Measurements from ENCODE around the gene RPL36A. TPM values are rescaled to one million over a fixed set of nuclear protein-coding genes. Genes with fewer than 3 reads are reported as not detected.

The RPL36A gene
- total RNA-seq, 1 donor from 2014 or later = 110 TPM

DNA sequence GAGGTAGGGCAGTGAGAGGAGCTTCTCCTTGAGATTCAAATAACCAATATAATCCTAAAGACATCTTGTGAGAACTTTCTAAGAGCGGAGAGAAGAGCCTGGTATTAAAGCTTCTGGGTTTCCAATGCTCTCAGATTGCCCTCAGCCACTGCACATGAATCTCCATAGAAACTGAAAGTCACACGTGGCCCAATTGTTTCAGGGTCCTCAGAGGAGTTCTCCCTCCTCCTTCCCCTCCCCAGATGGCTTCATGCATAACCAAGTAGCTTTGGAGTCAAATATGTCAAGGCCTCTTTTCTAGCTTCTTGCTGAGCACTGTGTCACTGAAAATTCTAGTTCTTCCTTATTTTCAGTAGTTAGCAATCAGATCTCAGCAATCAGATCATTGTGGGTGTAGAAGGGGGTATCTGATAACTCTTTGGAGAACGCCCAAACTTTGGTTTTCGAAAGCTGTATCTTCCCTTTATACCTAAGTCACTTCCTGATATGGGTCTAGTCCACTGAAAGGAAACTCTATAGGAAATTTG is 7.1 kb upstream of the RPL36A start:
- TF ChIP-seq, protein P1, sequence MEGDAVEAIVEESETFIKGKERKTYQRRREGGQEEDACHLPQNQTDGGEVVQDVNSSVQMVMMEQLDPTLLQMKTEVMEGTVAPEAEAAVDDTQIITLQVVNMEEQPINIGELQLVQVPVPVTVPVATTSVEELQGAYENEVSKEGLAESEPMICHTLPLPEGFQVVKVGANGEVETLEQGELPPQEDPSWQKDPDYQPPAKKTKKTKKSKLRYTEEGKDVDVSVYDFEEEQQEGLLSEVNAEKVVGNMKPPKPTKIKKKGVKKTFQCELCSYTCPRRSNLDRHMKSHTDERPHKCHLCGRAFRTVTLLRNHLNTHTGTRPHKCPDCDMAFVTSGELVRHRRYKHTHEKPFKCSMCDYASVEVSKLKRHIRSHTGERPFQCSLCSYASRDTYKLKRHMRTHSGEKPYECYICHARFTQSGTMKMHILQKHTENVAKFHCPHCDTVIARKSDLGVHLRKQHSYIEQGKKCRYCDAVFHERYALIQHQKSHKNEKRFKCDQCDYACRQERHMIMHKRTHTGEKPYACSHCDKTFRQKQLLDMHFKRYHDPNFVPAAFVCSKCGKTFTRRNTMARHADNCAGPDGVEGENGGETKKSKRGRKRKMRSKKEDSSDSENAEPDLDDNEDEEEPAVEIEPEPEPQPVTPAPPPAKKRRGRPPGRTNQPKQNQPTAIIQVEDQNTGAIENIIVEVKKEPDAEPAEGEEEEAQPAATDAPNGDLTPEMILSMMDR (IDR thresholded peaks at IDR 0.05) = no peak
- Mint-ChIP-seq H3K4me3 (ENCODE audit: unreplicated experiment) (no peak overlapping the region), H3K27ac (ENCODE audit: unreplicated experiment) (no peak overlapping the region), H3K36me3 (ENCODE audit: low read depth) (no peaks in the 10 kb centered on the region), H3K27me3 (ENCODE audit: low read depth) (no peaks in the 10 kb centered on the region), H3K4me1 (ENCODE audit: low read depth) (no peaks in the 10 kb centered on the region), H3K9me3 (ENCODE audit: low read depth) (peaks cover 3% of the 10 kb centered on the region)
- no peak for DNase-seq (ENCODE audit: low spot score)

DNA sequence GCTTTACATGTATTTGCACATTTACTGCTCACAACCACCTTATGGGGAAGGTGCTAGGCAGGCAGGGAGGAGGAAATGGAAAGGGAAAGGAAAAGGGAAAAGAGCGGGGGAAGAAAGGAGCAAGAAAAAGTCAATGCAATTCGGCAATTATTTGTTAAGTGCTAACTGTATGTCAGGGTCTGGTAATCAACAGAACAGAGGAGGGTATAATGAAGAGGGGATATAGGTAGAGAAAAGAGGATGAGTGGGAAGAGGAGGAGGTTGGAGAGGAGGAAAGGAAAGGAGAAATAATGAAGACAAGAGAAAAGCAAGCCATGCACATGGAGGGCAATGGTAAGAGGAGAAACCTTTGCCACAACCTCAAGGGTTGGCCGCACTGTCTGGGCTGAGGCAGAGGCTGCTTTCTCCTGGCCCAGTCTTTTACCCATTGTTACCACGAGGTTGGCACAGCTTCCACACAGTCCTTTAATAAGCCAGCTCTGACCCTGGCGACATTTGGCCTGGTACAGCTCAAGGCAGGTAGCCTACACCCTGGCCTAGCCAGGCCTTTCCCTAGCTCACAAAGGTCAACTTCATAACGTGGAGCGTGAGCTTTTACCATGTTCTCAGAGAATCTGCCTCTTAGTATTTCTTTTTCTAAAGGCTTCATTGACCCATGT is 5.7 kb upstream of the RPL36A start:
- H3K27me3 Mint-ChIP-seq (ENCODE audit: low read depth) = no peaks in the 10 kb centered on the region
- no peak overlapping the region for H3K4me3 Mint-ChIP-seq (ENCODE audit: unreplicated experiment)
- no peaks in the 10 kb centered on the region for H3K9me3 Mint-ChIP-seq (ENCODE audit: low read depth)
- H3K4me1 Mint-ChIP-seq (ENCODE audit: low read depth) = no peaks in the 10 kb centered on the region
- no peaks in the 10 kb centered on the region for H3K36me3 Mint-ChIP-seq (ENCODE audit: low read depth)
- DNase-seq (ENCODE audit: low spot score) = no peak
- no peak overlapping the region for H3K27ac Mint-ChIP-seq (ENCODE audit: unreplicated experiment)
- TF ChIP-seq, protein P1 (IDR thresholded peaks at IDR 0.05) = no peak

DNA sequence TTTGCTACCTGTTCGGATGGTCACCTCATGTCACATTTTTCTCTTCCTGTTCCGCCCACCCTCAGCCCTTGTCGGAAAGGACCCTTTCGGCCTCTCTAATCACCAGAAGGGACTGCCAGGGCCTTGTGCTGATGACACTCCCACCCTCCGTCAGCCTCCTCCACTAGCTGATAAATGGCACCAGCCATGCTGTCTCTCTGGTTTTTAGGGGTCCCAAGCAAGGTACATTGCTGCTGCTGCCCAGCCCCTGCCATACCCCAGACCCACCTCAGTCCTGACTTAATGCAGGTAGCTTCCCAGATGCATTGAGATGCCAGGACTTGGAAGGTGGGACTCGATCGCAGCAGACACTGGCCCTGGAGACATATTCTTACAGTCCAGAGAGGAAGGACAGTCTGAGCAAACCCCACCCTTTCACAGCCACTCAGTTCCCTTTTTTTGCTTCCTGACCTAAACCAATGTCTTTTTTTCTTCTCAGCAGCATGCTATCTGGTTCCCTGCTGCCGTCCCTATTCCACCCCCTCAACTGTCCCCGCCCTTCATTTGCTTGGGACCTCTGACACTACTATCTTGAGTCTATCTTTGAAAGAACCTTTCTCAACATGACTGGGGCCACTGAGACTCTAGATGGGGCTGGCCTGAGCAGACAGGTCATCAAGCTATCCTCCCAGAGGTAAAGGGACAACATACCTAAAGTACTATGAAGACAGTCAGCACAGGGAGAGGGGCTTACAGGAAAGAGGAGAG is 4.8 kb upstream of the RPL36A start, which contains the start of gene BTK:
Gene BTK (minus strand): TSS at position 397 of the 747 bp plus-strand sequence. CDS start 10,907 bp downstream, outside the sequence.
- DNase-seq (ENCODE audit: low spot score) = no peak
- H3K27me3 Mint-ChIP-seq (ENCODE audit: low read depth) = no peaks in the 10 kb centered on the region
- TF ChIP-seq, protein P1 (IDR thresholded peaks at IDR 0.05) = no peak
- no peaks in the 10 kb centered on the region for H3K4me1 Mint-ChIP-seq (ENCODE audit: low read depth)
- H3K27ac Mint-ChIP-seq (ENCODE audit: unreplicated experiment) = no peak within 1 kb of the TSS
- H3K4me3 Mint-ChIP-seq (ENCODE audit: unreplicated experiment) = no peak within 1 kb of the TSS
- H3K36me3 Mint-ChIP-seq (ENCODE audit: low read depth) = no peaks in the 10 kb centered on the region
- no peaks in the 10 kb centered on the region for H3K9me3 Mint-ChIP-seq (ENCODE audit: low read depth)

DNA sequence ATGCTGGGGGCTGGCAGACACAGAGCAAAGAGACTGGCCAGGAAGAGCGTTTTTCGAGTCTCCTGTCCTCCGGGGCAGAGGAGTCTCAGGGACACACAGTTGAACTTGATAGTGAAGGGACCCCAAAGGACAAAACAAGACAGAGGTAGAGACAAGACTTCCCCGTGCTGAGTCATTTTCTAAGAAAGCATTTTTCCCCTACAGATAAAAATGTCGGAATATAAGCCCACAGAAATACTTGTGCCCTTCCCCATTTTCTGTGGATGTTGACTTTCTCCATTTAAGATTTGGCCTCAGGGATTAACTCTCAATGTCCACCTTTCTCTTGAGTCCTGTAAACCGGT is 4.3 kb upstream of the RPL36A start:
- TF ChIP-seq, protein P1 (IDR thresholded peaks at IDR 0.05) = no peak
- no peaks in the 10 kb centered on the region for H3K27me3 Mint-ChIP-seq (ENCODE audit: low read depth)
- H3K36me3 Mint-ChIP-seq (ENCODE audit: low read depth) = no peaks in the 10 kb centered on the region
- no peak overlapping the region for H3K4me3 Mint-ChIP-seq (ENCODE audit: unreplicated experiment)
- peaks cover 2% of the 10 kb centered on the region for H3K9me3 Mint-ChIP-seq (ENCODE audit: low read depth)
- DNase-seq (ENCODE audit: low spot score) = no peak
- H3K27ac Mint-ChIP-seq (ENCODE audit: unreplicated experiment) = no peak overlapping the region
- H3K4me1 Mint-ChIP-seq (ENCODE audit: low read depth) = peaks cover 4% of the 10 kb centered on the region

DNA sequence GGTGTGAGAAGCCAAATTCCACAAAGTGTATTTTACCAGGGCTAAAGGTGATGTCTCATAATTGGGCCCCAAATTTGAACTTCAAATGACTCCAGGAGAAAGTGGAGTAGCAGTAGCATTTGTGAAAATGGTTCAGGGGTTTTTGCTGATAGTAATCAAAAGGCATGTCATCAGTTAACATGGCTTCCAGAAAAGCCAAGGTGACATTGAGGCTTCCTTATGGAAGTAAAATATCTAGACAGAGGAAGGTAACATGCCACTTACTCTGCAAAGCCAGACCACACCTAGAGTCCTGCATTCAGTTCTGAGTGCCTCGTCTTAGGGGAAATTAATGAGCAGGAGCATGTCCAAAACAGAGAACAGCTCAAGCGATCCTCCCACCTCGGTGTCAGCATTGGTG is 2.2 kb upstream of the RPL36A start:
- Mint-ChIP-seq H3K36me3 (ENCODE audit: low read depth) (peaks cover 2% of the 10 kb centered on the region), H3K4me1 (ENCODE audit: low read depth) (peaks cover 16% of the 10 kb centered on the region), H3K4me3 (ENCODE audit: unreplicated experiment) (no peak overlapping the region), H3K27ac (ENCODE audit: unreplicated experiment) (no peak overlapping the region), H3K27me3 (ENCODE audit: low read depth) (no peaks in the 10 kb centered on the region), H3K9me3 (ENCODE audit: low read depth) (peaks cover 5% of the 10 kb centered on the region)
- DNase-seq (ENCODE audit: low spot score) = no peak
- TF ChIP-seq, protein P1 (IDR thresholded peaks at IDR 0.05) = no peak
